Subcutaneous abdominal adipose tissue (tissue), 5 donors: ENCODE measurements around the gene ZNF135.

ENCODE experiments used
- H3K27ac ChIP-seq: one replicate; pipeline ENCODE4 v1.7.0; 2013; ENCODE audit warnings: low read depth, mild to moderate bottlenecking, inconsistent platforms, low read length, moderate library complexity
- H3K27me3 ChIP-seq, 5 donors: one replicate each; pipeline ENCODE4 v1.7.0; 2013; ENCODE audit warnings: low read length in 5 of 5, inconsistent platforms in 1 of 5; ENCODE audit not compliant: control insufficient read depth in 5 of 5, insufficient read depth in 4 of 5
- H3K36me3 ChIP-seq, 5 donors: one replicate each; pipeline ENCODE4 v1.7.0; 2013; ENCODE audit warnings: low read length in 5 of 5; ENCODE audit not compliant: control insufficient read depth in 5 of 5, insufficient read depth in 5 of 5
- H3K4me1 ChIP-seq, 5 donors: one replicate each; pipeline ENCODE4 v1.7.0; 2013; ENCODE audit warnings: low read length in 5 of 5, mild to moderate bottlenecking in 3 of 5, moderate library complexity in 1 of 5; ENCODE audit not compliant: control insufficient read depth in 5 of 5, insufficient read depth in 5 of 5
- H3K4me3 ChIP-seq, 5 donors: one replicate each; pipeline ENCODE4 v1.7.0; 2013; ENCODE audit warnings: low read length in 5 of 5, low read depth in 1 of 5
- H3K9ac ChIP-seq, 5 donors: one replicate each; pipeline ENCODE4 v1.7.0; 2013; ENCODE audit warnings: low read length in 5 of 5, mild to moderate bottlenecking in 4 of 5, moderate library complexity in 3 of 5
- H3K9me3 ChIP-seq, 5 donors: one replicate each; pipeline ENCODE4 v1.7.0; 2013; ENCODE audit warnings: low read length in 5 of 5; ENCODE audit not compliant: control insufficient read depth in 5 of 5
- donor health status: healthy.
- donor health status: healthy.
- donor health status: healthy.
- donor health status: healthy.
- donor health status: healthy.

The ZNF135 gene

DNA sequence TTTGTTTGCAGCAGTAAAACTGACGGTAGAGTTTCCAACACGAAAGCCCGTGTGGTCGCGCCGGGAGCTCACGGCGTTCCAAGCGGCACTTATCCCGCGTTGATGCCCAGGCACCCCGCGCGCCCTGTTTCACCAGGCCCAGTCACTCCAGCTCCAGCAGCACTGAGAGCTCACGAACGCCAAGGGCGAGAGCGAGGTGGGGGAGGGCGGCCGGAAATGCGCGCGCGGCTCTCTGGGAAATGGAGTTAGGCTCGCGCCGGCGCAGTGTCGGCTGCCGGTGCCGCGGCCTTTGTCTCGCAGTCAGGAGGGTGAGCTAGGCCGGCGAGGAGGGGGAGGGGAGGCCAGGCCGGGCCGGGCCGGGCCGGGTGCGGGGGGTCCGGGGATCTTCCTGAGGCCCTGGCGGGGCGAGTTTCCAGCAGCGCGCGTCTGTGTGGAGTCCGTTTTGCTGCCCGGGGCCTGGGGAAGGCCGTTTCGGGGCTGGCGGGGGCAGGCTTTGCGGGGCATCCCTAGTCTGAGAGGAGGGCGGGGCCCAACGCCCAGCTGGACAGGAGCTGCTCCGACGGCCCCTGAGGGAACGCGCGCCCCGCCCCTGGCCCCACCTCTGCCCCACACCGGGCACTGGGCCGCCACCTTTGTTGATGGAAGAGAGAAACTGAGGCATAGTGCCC lies at the start of gene ZNF135:
Gene ZNF135, plus strand, starts transcription at position 280 of the 668 bp plus-strand sequence. CDS start 721 bp downstream, outside the sequence.
- H3K27ac ChIP-seq, result peak within 1 kb of the TSS; percentile 70
- peaks cover 0 to 28% (median 21%) of the 10 kb centered on the region in 5 donors for H3K4me1 ChIP-seq
- H3K4me3 ChIP-seq, result peak within 1 kb of the TSS; percentile 67 to 91 (median 77)
- H3K36me3 ChIP-seq, result peaks cover under 1 to 14% (median 11%) of the 10 kb centered on the region in 5 donors
- no peaks in the 10 kb centered on the region for H3K27me3 ChIP-seq
- peak within 1 kb of the TSS in 4 of 5 donors; percentile 61 to 79 (median 70) for H3K9ac ChIP-seq
- peaks cover 11 to 46% (median 34%) of the 10 kb centered on the region in 5 donors for H3K9me3 ChIP-seq

- peaks cover 15 to 28% (median 24%) of the 10 kb centered on the region in 5 donors for H3K36me3 ChIP-seq
- no peaks in the 10 kb centered on the region for H3K27me3 ChIP-seq
- H3K4me1 ChIP-seq, result peaks cover 0 to 14% (median 6%) of the 10 kb centered on the region in 5 donors
- H3K9ac ChIP-seq, result no peak overlapping the region
- no peak overlapping the region for H3K27ac ChIP-seq
- peaks cover 41 to 82% (median 66%) of the 10 kb centered on the region in 5 donors for H3K9me3 ChIP-seq
- peak overlapping the region in 3 of 5 donors; percentile 60 to 72 (median 61) for H3K4me3 ChIP-seq
Observed at GRCh38 chr19:58009301-58009665, 49.8 kb upstream of the ZNF135 start.

DNA sequence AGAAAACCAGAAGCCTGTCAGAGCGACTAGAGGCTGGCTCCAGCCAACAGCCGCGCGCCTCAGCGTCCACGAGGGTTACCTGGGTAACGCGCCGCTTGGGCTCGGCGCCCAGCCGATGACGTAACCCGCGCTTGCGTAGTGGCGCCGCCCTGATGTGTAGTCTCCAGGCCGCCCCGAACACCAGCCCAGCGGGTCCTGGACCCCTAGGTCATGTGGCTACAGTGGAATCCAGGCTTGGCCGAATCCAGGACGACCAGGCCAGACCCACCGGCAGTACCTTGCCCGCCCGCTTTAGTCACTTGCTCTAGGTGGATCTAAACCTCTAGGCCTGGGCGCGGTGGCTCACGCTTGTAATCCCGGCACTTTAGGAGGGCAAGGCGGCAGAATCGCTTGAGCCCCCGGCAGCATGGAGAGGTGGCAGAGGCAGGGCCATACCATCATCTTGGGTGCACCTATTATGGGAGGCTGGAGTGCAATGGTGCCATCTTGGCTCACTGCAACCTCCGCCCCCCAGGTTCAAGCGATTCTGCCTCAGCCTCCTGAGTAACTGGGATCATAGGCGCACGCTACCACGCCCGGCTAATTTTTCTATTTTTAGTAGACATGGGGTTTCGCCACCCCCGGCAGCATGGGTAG lies 49.3 kb upstream of the ZNF135 start:
- peaks cover 0 to 12% (median 6%) of the 10 kb centered on the region in 5 donors for H3K4me1 ChIP-seq
- H3K9ac ChIP-seq, result peak overlapping the region in 3 of 5 donors; percentile 20 to 57 (median 39)
- H3K27me3 ChIP-seq, result no peaks in the 10 kb centered on the region
- H3K4me3 ChIP-seq, result peak overlapping the region; percentile 32 to 72 (median 60)
- no peak overlapping the region for H3K27ac ChIP-seq
- peaks cover 37 to 79% (median 61%) of the 10 kb centered on the region in 5 donors for H3K9me3 ChIP-seq
- peaks cover 13 to 23% (median 20%) of the 10 kb centered on the region in 5 donors for H3K36me3 ChIP-seq

DNA sequence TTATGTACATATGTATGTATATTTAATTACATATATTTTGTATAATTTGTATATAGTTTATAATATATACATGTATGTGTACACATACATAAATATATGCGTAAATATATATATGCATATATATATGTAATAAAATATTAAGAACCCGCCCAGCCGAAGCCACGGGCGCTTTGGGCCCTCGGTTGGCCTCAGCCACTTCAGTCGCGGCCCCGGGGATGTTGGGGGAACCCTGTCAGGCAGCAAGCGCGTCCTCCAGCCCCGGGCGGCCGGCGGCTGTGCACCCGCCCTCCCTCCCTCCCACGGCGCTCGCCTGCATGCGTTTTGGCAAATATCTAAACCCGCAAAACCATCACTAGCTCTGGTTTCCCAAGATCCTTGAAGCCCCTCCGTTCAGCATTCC lies 48.6 kb upstream of the ZNF135 start:
- Histone ChIP-seq H3K27me3 (no peaks in the 10 kb centered on the region), H3K36me3 (peaks cover 6 to 17% (median 16%) of the 10 kb centered on the region in 5 donors), H3K9me3 (peaks cover 33 to 72% (median 54%) of the 10 kb centered on the region in 5 donors), H3K9ac (no peak overlapping the region), H3K4me1 (peaks cover 0 to 12% (median 6%) of the 10 kb centered on the region in 5 donors), H3K27ac (no peak overlapping the region), H3K4me3 (peak overlapping the region in 1 of 5 donors; percentile 60)

- Histone ChIP-seq H3K36me3 (peaks cover 0 to 2% (median 0%) of the 10 kb centered on the region in 5 donors), H3K4me3 (no peak overlapping the region), H3K4me1 (peaks cover 0 to 11% (median 5%) of the 10 kb centered on the region in 5 donors), H3K9me3 (peaks cover 10 to 47% (median 25%) of the 10 kb centered on the region in 5 donors), H3K9ac (no peak overlapping the region), H3K27me3 (peaks cover 0 to 4% (median 0%) of the 10 kb centered on the region in 5 donors), H3K27ac (no peak overlapping the region)
Observed at GRCh38 chr19:58014141-58014540, 44.9 kb upstream of the ZNF135 start.

DNA sequence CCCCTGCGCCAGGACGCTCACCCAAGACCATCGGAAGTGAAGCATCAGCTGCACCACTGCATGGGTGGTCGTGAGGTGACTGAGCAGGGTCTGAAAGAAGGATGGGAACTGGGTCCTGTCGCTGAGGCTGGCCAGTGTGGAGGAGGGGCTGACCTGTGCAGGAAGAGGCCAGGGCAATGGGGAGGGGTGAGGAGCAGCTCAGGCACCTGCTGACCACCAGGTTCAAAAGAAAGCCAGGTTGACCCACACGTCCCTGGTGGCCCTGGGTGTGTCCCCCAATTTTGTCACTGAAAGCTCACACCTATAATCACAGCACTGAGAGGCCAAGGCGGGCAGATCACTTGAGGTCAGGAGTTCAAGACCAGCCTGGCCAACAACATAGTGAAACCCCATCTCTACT lies 39.0 kb upstream of the ZNF135 start:
- H3K27ac ChIP-seq, result no peak overlapping the region
- peaks cover 2 to 8% (median 5%) of the 10 kb centered on the region in 5 donors for H3K9me3 ChIP-seq
- no peak overlapping the region for H3K4me3 ChIP-seq

DNA sequence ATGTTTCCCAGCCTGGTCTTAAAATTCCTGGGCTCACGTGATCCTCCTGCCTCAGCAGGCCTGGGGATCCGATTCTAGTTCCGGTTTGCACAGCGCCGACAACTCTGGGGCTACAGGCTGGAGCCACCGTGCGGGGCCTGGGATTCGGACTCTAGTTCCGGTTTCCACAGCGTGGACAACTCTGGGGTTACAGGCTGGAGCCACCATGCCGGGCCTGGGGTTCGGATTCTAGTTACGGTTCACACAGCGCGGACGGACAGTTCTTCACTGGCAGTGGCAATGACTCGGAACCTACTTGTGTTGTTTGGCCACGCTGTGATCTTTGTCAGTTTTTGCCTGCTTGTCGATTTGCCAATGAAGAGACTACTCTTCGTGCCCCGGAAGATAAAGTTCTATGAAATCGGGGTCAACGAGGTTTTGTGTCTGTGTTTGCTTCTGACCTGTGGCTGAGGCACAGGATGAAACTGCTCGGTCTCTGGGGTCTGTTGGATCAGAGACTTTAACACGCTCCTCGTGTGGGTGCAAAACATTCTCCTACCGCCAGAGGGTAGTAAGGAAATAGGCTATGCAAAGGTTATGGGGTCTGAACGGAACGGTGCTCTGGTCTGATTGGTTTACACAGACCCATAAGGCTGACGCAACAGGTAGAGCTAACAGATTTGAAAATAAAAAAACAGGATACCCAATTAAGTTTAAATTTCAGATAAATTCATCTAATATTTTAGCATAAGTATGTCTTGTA lies 37.4 kb upstream of the ZNF135 start:
- H3K36me3 ChIP-seq, result no peaks in the 10 kb centered on the region
- H3K4me3 ChIP-seq, result no peak overlapping the region
- H3K27me3 ChIP-seq, result peaks cover 0 to 6% (median 3%) of the 10 kb centered on the region in 5 donors

More for the DNA sequence above, 39.0 kb upstream of the ZNF135 start:
- H3K36me3 ChIP-seq, result no peaks in the 10 kb centered on the region
- no peak overlapping the region for H3K9ac ChIP-seq
- H3K4me1 ChIP-seq, result peaks cover 0 to 5% (median 0%) of the 10 kb centered on the region in 5 donors
- peaks cover 0 to 6% (median 3%) of the 10 kb centered on the region in 5 donors for H3K27me3 ChIP-seq

GRCh38 chr19:58022283-58022660 lies 36.8 kb upstream of the ZNF135 start:
- Histone ChIP-seq H3K27me3 (peaks cover 0 to 6% (median 3%) of the 10 kb centered on the region in 5 donors), H3K36me3 (no peaks in the 10 kb centered on the region), H3K27ac (no peak overlapping the region)

More for the DNA sequence above, 37.4 kb upstream of the ZNF135 start:
- H3K9me3 ChIP-seq, result peaks cover 2 to 15% (median 6%) of the 10 kb centered on the region in 5 donors
- H3K4me1 ChIP-seq, result peaks cover 0 to 5% (median 0%) of the 10 kb centered on the region in 5 donors
- no peak overlapping the region for H3K27ac ChIP-seq
- no peak overlapping the region for H3K9ac ChIP-seq

GRCh38 chr19:58024661-58025060 lies 34.4 kb upstream of the ZNF135 start:
- Histone ChIP-seq H3K27me3 (peaks cover 0 to 5% (median 0%) of the 10 kb centered on the region in 5 donors), H3K36me3 (no peaks in the 10 kb centered on the region), H3K27ac (no peak overlapping the region), H3K9ac (no peak overlapping the region), H3K9me3 (peaks cover 0 to 27% (median 11%) of the 10 kb centered on the region in 5 donors), H3K4me3 (no peak overlapping the region), H3K4me1 (peaks cover 0 to 5% (median 0%) of the 10 kb centered on the region in 5 donors)

More at GRCh38 chr19:58022283-58022660, 36.8 kb upstream of the ZNF135 start:
- Histone ChIP-seq H3K9ac (no peak overlapping the region), H3K4me3 (no peak overlapping the region), H3K9me3 (peaks cover 0 to 10% (median 6%) of the 10 kb centered on the region in 5 donors), H3K4me1 (peaks cover 0 to 5% (median 0%) of the 10 kb centered on the region in 5 donors)
